Testis (tissue), 2 donors: Measurements from ENCODE around the gene LCN9.

ENCODE experiments used
- CTCF ChIP-seq, 3 experiments: fragments of 450-650 bp in 2 of 3; fragments of 200-600 bp in 1 of 3; sonication (generic) in 1 of 3; IDR thresholded peaks; one replicate each; pipeline ENCODE4 v1.5.1; 2016 to 2019; ENCODE audit warnings: antibody characterized with exemption in 3 of 3, mild to moderate bottlenecking in 2 of 3, moderate library complexity in 1 of 3
- POLR2A ChIP-seq: fragments of 450-650 bp; IDR thresholded peaks from one replicate; pipeline ENCODE4 v1.6.1; 2017; ENCODE audit warnings: antibody characterized with exemption, mild to moderate bottlenecking, moderate library complexity

DNA sequence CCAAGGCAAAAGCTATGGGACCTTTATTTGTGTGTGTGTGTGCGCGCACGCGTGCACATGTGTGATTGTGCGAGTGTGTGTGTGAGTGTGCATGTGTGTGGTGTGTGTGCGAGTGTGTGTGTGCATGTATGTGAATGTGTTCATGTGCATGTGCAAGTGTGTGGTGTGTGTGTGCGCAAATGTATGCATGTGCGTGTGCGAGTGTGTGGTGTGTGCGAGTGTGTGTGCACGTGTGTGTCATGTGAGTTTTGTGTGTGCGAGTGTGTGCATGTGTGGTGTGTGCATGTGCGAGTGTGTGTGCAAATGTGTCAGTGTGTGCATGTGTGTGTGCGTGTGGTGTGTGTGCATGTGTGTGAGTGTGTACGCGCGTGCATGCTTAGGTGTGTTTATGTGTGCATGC is 12.7 kb upstream of the LCN9 start:
- TF ChIP-seq CTCF (IDR thresholded peaks at IDR 0.05) (no peak), POLR2A (no peak)
